AG04450 (cell line): ENCODE measurements around the gene CNOT3. TPM values are rescaled to one million over a fixed set of nuclear protein-coding genes. Genes with fewer than 3 reads are reported as not detected.

Experiments
- CTCF ChIA-PET: fragments of 300-600, 350-600 bp; formaldehyde crosslinking; extraction: SDS; loops from one replicate; lab custom pipeline; 2022; ENCODE audit warnings: antibody characterized with exemption, inconsistent platforms; lab: Charles Lee
- POLR2A ChIA-PET: fragments of 350-600 bp; formaldehyde crosslinking; extraction: SDS; loops from one replicate; lab custom pipeline; 2021; ENCODE audit warnings: antibody characterized with exemption, inconsistent platforms; lab: Yijun Ruan, JAX
- DNase-seq: peaks from one replicate; pipeline ENCODE4 v3.0.0-alpha.2; 2011; ENCODE audit warnings: low read depth, low spot score
- H3K27ac ChIP-seq: one replicate; pipeline ENCODE4 v1.5.1; 2012; ENCODE audit warnings: low read depth, low read length, control low read depth
- H3K27me3 ChIP-seq: one replicate; pipeline ENCODE4 v1.6.0; 2012; ENCODE audit warnings: low read length; ENCODE audit not compliant: control insufficient read depth, insufficient read depth
- H3K4me3 ChIP-seq: 2 replicates; pipeline ENCODE4 v1.5.1; 2011; ENCODE audit warnings: mild to moderate bottlenecking, low read depth, low read length, control low read depth
- H3K9me3 ChIP-seq: 2 replicates; pipeline ENCODE4 v1.5.1; 2012; ENCODE audit warnings: low read length; ENCODE audit not compliant: control insufficient read depth, insufficient read depth
- CTCF ChIP-seq: IDR thresholded peaks from 2 replicates; pipeline ENCODE4 v1.5.1; 2011; ENCODE audit warnings: low read depth, low read length, control low read depth, inconsistent platforms
- polyA plus RNA-seq: library from polyadenylated mRNA; depleted of rRNA; stranded (reverse); fragments of >200 nt; gene quantifications from 2 replicates; pipeline ENCODE4 v1.2.3, GENCODE V29; 2011

The CNOT3 gene
- polyA plus RNA-seq, 1 experiment: 9.9 TPM

DNA sequence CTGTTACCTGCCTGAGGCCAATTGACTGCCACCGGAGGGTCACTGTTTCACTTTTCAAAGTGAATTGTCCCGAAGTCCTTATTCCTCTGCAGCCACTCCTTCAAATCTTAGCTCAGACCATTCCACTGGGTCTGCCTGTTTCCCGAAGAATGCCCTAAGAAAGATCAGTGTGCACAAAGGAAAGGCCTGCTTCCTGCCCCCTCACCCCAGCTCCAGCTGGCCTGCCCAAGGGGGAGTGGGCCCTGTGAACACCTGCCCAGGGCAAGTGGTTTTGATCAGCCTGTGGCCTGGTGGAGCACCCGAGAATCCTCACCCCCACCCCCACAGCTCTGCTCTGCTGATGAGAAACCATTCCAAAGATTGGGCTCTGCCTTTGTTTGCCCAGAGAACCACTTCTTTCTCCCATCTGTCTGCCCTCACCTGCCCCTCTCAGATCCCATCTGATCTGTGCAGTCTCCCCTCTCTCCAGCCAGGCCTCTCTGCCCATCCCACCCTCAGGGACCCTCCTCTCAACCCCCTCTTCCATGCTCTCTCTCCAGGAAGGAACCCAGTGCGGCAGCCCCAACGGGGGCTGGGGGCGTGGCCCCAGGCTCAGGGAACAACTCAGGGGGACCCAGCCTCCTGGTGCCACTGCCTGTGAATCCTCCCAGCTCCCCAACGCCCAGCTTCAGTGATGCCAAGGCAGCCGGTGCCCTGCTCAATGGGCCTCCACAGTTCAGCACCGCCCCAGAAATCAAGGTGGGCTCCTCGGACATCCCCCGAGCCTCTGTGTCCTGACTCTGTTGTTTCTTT lies 11.7 kb downstream of the CNOT3 start:
- CTCF ChIA-PET: no interaction called here
- H3K9me3 ChIP-seq: no peaks in the 10 kb centered on the region
- no peak overlapping the region for H3K27ac ChIP-seq
- no peaks in the 10 kb centered on the region for H3K27me3 ChIP-seq
- no peak for DNase-seq
- no peak for TF ChIP-seq CTCF
- POLR2A ChIA-PET: no interaction called here
- H3K4me3 ChIP-seq: no peak overlapping the region

GRCh38 chr19:54151362-54152035 lies 13.9 kb downstream of the CNOT3 start:
- H3K27me3 ChIP-seq: no peaks in the 10 kb centered on the region
- TF ChIP-seq CTCF: no peak
- ChIA-PET CTCF (no interaction called here), POLR2A (interaction anchor here (0.9 kb wide), 1 partner anchor 14 kb away, joined by 3 read pairs; the partner anchor contains the start of gene CNOT3)
- H3K27ac ChIP-seq: no peak overlapping the region
- no peak for DNase-seq
- no peaks in the 10 kb centered on the region for H3K9me3 ChIP-seq
- H3K4me3 ChIP-seq: no peak overlapping the region

GRCh38 chr19:54152267-54152666 lies 14.7 kb downstream of the CNOT3 start:
- ChIA-PET CTCF (no interaction called here), POLR2A (no interaction called here)
- Histone ChIP-seq H3K27ac (no peak overlapping the region), H3K4me3 (no peak overlapping the region), H3K9me3 (no peaks in the 10 kb centered on the region), H3K27me3 (no peaks in the 10 kb centered on the region)
- TF ChIP-seq CTCF: no peak
- DNase-seq: no peak

GRCh38 chr19:54152878-54153524 lies 15.4 kb downstream of the CNOT3 start:
- H3K4me3 ChIP-seq: no peak overlapping the region
- no peaks in the 10 kb centered on the region for H3K27me3 ChIP-seq
- H3K9me3 ChIP-seq: no peaks in the 10 kb centered on the region
- TF ChIP-seq CTCF: no peak
- no peak overlapping the region for H3K27ac ChIP-seq
- no peak for DNase-seq
- ChIA-PET POLR2A (interaction anchor here (1.2 kb wide), 1 partner anchor 16 kb away, joined by 3 read pairs; no protein-coding TSS in a partner anchor), CTCF (no interaction called here)
